GM12864 (cell line): ENCODE data around the gene KCNK2.

Experiments
- DNase-seq: peaks from one replicate; pipeline ENCODE4 v3.0.0-alpha.2; 2011; ENCODE audit warnings: low read depth
- H3K4me3 ChIP-seq: 2 replicates; pipeline ENCODE4 v1.5.1; 2011; ENCODE audit warnings: mild to moderate bottlenecking, low read depth, low read length, control low read depth
- CTCF ChIP-seq: IDR thresholded peaks from 2 replicates; pipeline ENCODE4 v1.5.1; 2011; ENCODE audit warnings: low read depth, mild to moderate bottlenecking, moderate library complexity, low read length, control low read depth, inconsistent platforms; ENCODE audit errors: missing control alignments

KCNK2 gene

GRCh38 chr1:215087603-215088002 lies 5.1 kb downstream of the KCNK2 start:
- no peak for TF ChIP-seq CTCF
- DNase-seq, result no peak
- H3K4me3 ChIP-seq, result no peak overlapping the region

DNA sequence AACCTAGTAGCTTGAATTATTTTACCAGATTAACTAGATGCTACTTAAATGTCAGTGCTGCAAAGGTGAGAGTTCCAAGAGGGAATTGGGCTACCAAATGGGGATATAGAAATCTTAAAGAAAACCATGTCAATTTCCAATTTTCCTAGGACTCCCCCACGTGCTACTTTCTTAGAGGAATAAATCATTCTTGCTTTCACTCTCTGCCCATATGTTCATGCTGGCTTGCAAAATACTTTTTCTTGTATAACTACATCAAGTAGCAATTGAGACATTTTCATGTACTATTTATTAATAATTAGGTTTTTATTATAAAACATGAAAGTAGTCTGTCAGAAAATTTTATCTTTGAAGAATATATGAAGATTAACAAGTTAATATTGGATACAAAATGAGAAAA lies 11.8 kb downstream of the KCNK2 start:
- no peak overlapping the region for H3K4me3 ChIP-seq
- no peak for TF ChIP-seq CTCF
- no peak for DNase-seq

GRCh38 chr1:215095524-215095923 lies 13.0 kb downstream of the KCNK2 start:
- no peak for TF ChIP-seq CTCF
- DNase-seq, result no peak
- no peak overlapping the region for H3K4me3 ChIP-seq

- TF ChIP-seq CTCF, result no peak
- DNase-seq, result no peak
- no peak overlapping the region for H3K4me3 ChIP-seq
Observed at GRCh38 chr1:215101511-215101910, 19.0 kb downstream of the KCNK2 start.

DNA sequence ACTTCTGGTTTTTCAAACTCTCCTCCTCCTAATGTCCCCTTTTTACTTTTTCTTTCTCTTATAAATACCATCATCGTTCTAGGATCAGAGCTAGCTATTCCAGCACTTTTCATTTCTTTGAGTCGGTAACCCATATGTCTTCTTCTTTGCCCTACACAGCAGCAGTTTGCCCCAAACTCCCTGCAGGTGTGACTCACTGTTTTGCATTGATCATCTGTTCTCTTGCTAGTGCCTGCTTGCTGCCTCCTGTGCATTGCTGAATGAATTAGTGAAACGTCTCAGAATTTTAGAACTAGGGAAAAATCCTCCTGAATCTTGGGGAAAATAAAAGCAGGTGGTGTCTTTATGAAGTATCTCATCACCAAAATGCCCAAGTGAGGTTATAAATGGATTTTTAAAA lies 21.7 kb downstream of the KCNK2 start:
- no peak for DNase-seq
- no peak for TF ChIP-seq CTCF
- H3K4me3 ChIP-seq, result no peak overlapping the region

GRCh38 chr1:215106067-215106466 lies 23.5 kb downstream of the KCNK2 start:
- no peak overlapping the region for H3K4me3 ChIP-seq
- no peak for TF ChIP-seq CTCF
- no peak for DNase-seq

GRCh38 chr1:215109171-215109570 lies 26.6 kb downstream of the KCNK2 start:
- no peak for DNase-seq
- TF ChIP-seq CTCF, result no peak
- no peak overlapping the region for H3K4me3 ChIP-seq
